Colonic mucosa (tissue), 4 donors: Measurements from ENCODE around the gene CAPN2. TPM values are rescaled to one million over a fixed set of nuclear protein-coding genes. Genes with fewer than 3 reads are reported as not detected.
A peak's percentile ranks its signal among the peaks of the same experiment; 100 is the strongest.
"Not testable (repeated sequence)": the region's sequence is repeated elsewhere in the genome, so short reads cannot be mapped to it uniquely, and the experiment has no call there.

Experiments
- DNase-seq: peaks from one replicate; pipeline ENCODE4 v3.0.0-alpha.2; 2020
- H3K27ac ChIP-seq: fragments of 200-600 bp; one replicate; pipeline ENCODE4 v1.8.0; 2021
- H3K27me3 ChIP-seq: fragments of 200-600 bp; one replicate; pipeline ENCODE4 v1.8.0; 2021
- H3K36me3 ChIP-seq: fragments of 200-600 bp; one replicate; pipeline ENCODE4 v1.8.0; 2021
- H3K4me1 ChIP-seq: fragments of 200-600 bp; one replicate; pipeline ENCODE4 v1.8.0; 2021; ENCODE audit warnings: mild to moderate bottlenecking
- H3K4me3 ChIP-seq: fragments of 200-600 bp; one replicate; pipeline ENCODE4 v1.8.0; 2021
- H3K9ac ChIP-seq, 2 donors: one replicate each; pipeline ENCODE4 v1.7.0; 2013; ENCODE audit warnings: control low read depth in 2 of 2, low read depth in 2 of 2, low read length in 2 of 2
- H3K9me3 ChIP-seq: fragments of 200-600 bp; one replicate; pipeline ENCODE4 v1.8.0; 2021
- intact Hi-C: fragments of 100-400 bp; cut with DNase I; formaldehyde crosslinking; loops from one replicate; pipeline ENCODE4 v1.14.1; 2022
- total RNA-seq, 2 donors: library from RNA; stranded (reverse); fragmentation: NEBNext Ultra II Directional in 1 of 2; extraction: Animal tissue kit (Norgen Biotek cat#: 25700) in 1 of 2; gene quantifications; one replicate each; pipeline ENCODE4 v1.2.1, GENCODE V29; 2021
- TF ChIP-seq, protein P1 (sequence below): fragments of 200-600 bp; IDR thresholded peaks from one replicate; pipeline ENCODE4 v1.8.0; 2022; ENCODE audit warnings: antibody characterized with exemption, mild to moderate bottlenecking
- donor health status: healthy.
- donor health status: DM: no; HTN: no; CAD: no.
- donor health status: DM: no; HTN: no; CAD: no.

CAPN2 gene
- total RNA-seq, 2 donors from 2014 or later: 197 to 323 TPM

DNA sequence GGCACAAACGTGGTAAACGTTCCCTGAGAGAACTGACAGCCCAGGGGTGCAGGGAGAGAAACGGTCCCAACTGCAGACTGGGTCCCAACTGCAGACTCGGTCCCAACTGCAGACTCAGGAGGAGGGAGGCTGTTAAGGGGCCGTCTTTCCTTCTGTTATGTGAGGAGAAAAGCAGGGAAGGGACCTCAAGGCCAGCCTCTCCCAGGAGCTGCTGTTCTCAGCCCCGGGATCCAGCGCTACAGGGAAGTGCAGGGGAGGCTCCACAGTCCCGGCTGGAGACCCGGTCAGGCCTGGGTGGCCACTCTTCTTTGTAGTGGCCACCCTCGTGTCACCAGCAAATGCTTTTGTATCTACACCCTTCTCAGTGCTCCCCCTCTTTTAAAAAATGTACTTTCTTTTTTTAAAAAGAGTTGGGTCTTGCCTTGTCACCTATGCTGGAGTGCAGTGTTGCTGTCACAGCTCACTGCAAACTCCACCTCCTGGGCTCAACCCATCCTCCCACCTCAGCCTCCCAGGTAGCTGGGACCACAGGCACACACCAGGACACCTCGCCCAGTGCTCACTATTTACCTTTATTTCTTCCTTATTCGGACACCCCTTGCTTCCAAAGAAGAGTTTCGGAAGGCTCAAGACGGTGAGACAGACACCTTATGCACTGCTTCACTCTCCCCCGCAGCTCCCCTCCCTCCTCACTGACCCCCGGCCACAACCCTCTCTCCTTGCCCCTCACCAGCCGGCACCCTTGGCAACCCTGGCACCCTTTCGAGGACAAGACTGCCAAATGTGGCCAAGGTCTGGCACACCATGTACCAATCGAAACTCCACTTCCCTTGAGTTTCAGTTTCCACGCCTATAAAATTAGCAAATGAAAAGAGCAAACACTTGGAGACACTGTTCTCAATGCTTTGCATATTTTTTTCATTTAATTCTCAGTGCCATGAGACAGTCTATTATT is 21.8 kb downstream of the CAPN2 start:
- Histone ChIP-seq H3K9me3 (no peaks in the 10 kb centered on the region), H3K4me1 (peaks cover 53% of the 10 kb centered on the region), H3K36me3 (no peaks in the 10 kb centered on the region), H3K27me3 (no peaks in the 10 kb centered on the region), H3K27ac (peak overlapping the region; percentile 42), H3K4me3 (no peak overlapping the region), H3K9ac (peak overlapping the region in 1 of 2 donors; percentile 69)
- intact Hi-C loops: no loop called here
- TF ChIP-seq, protein P1, sequence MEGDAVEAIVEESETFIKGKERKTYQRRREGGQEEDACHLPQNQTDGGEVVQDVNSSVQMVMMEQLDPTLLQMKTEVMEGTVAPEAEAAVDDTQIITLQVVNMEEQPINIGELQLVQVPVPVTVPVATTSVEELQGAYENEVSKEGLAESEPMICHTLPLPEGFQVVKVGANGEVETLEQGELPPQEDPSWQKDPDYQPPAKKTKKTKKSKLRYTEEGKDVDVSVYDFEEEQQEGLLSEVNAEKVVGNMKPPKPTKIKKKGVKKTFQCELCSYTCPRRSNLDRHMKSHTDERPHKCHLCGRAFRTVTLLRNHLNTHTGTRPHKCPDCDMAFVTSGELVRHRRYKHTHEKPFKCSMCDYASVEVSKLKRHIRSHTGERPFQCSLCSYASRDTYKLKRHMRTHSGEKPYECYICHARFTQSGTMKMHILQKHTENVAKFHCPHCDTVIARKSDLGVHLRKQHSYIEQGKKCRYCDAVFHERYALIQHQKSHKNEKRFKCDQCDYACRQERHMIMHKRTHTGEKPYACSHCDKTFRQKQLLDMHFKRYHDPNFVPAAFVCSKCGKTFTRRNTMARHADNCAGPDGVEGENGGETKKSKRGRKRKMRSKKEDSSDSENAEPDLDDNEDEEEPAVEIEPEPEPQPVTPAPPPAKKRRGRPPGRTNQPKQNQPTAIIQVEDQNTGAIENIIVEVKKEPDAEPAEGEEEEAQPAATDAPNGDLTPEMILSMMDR: no peak
- no peak for DNase-seq

DNA sequence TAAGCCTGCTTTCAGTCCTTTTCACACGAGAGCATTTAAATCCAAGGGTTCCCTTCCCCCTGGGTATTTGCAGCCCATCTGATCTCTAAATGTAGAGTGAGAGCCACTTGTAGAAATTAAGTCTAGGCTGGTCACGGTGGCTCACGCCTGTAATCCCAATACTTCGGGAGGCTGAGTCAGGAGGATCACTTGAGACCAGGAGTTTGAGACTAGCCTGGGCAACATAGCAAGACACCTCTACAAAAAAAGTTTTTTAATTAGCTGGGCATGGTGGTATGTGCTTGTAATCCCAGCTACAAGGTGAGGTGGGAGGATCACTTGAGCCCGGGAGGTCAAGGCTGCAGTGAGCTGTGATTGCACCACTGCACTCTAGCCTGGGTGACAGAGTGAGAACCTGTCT is 24.3 kb downstream of the CAPN2 start:
- DNase-seq, intact Hi-C loops, H3K27me3 ChIP-seq, H3K9me3 ChIP-seq, H3K9ac ChIP-seq, H3K36me3 ChIP-seq, H3K4me3 ChIP-seq: not testable (repeated sequence)
- peak overlapping the region; percentile 50 for H3K27ac ChIP-seq
- peaks cover 41% of the 10 kb centered on the region for H3K4me1 ChIP-seq

DNA sequence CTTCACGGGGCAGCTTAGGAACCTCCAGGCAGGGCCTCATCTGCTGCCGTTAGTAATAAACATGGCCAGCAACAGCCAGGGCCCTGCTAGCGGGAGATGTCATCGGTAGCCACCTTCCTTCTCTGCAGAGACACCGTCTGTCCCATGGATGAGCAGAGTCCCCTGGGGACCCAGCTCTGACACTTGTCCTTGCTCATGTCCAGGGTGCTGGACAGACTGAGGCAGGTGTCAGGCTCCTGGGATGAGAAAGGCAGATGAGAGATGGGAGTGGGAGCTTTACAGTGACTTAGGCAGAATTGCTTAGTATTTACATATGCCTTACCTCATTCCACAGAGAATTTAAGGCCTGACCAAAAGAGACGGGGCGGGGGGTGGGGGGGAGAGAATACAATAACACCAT is 25.0 kb downstream of the CAPN2 start:
- peak overlapping the region; percentile 24 to 71 for H3K9ac ChIP-seq
- no peaks in the 10 kb centered on the region for H3K36me3 ChIP-seq
- H3K27ac ChIP-seq: peak overlapping the region; percentile 73
- intact Hi-C loops: no loop called here
- no peak for DNase-seq
- TF ChIP-seq, protein P1: no peak
- H3K27me3 ChIP-seq: no peaks in the 10 kb centered on the region
- no peak overlapping the region for H3K4me3 ChIP-seq
- H3K4me1 ChIP-seq: peaks cover 37% of the 10 kb centered on the region
- no peaks in the 10 kb centered on the region for H3K9me3 ChIP-seq

DNA sequence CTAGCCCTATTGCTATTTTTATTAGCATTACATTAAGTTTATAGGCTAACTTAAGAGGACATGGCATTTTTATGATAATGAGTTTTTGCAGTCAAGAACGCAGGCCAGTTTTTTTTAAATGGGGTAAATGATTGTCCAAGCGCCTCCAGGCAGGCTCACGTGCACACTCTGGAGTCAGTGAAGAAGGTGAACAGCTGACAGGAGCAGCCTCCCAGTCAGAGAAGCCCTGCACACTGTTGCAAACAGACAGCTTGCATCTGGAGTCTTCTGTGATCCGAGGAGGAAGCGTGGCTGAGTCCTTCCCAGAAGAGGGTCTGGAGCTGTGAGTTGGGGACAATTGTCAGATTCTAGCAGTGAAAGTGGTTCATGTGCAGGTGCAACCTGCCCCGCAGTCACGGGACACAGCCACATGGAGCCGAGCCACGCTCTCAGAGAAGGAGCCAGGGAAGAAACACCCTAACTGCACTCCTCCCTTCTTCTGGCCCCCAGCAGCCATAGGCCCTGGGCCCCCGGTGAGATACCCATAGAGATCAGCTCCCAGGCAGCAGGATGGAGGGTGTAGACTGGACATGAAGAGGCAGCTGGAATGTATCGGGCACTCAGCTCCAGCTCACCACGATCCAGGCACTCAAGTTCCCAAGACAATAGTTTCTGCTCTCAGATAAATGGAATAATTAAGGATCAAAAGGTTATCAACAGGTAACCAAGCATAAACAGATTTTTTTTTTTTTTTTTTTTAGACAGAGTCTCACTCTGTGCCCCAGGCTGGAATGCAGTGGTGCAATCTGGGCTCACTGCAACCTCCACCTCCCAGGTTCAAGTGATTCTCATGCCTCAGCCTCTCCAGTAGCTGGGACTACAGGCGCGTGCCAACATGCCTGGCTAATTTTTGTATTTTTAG is 26.4 kb downstream of the CAPN2 start:
- Histone ChIP-seq H3K27ac (peak overlapping the region; percentile 73), H3K36me3 (no peaks in the 10 kb centered on the region), H3K9me3 (no peaks in the 10 kb centered on the region), H3K27me3 (no peaks in the 10 kb centered on the region), H3K9ac (peak overlapping the region; percentile 62 to 77), H3K4me3 (no peak overlapping the region), H3K4me1 (peaks cover 24% of the 10 kb centered on the region)
- intact Hi-C loops: no loop called here
- peak; percentile 76 for DNase-seq
- TF ChIP-seq, protein P1: no peak

DNA sequence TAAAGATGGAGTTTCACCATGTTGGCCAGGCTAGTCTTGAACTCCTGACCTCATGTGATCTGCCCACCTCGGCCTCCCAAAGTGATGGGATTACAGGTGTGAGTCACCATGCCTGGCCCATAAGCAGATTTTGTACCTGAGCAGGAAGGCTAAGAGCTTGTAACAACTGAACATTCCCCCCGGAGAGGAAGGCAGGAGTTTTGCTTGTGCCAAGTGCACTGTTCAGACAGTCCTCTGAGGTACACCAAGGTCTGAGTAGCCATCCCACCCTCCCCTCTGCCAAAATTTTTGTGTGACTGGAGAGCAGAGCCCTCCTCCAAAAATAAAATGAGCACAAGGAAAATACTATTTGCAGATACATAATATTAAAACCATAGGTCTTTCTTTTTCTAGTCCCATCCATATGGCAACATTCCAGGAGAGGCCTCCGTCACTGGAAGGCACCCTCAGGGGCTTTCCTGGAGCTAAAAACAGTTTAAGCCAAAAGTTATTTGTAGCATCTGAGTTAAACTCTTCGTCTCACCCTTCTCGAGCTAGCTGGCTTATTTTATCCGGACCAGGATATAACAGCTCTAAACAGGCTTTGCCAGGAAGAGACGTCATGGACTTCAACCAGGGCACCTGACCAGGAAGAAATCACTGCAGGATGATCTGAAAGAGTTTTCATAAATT is 27.2 kb downstream of the CAPN2 start:
- Histone ChIP-seq H3K9ac (peak overlapping the region in 1 of 2 donors; percentile 77), H3K9me3 (no peaks in the 10 kb centered on the region), H3K36me3 (no peaks in the 10 kb centered on the region), H3K27ac (peak overlapping the region; percentile 73), H3K27me3 (no peaks in the 10 kb centered on the region), H3K4me3 (no peak overlapping the region), H3K4me1 (peaks cover 21% of the 10 kb centered on the region)
- DNase-seq: peak; percentile 67
- TF ChIP-seq, protein P1: no peak
- intact Hi-C loops: no loop called here

DNA sequence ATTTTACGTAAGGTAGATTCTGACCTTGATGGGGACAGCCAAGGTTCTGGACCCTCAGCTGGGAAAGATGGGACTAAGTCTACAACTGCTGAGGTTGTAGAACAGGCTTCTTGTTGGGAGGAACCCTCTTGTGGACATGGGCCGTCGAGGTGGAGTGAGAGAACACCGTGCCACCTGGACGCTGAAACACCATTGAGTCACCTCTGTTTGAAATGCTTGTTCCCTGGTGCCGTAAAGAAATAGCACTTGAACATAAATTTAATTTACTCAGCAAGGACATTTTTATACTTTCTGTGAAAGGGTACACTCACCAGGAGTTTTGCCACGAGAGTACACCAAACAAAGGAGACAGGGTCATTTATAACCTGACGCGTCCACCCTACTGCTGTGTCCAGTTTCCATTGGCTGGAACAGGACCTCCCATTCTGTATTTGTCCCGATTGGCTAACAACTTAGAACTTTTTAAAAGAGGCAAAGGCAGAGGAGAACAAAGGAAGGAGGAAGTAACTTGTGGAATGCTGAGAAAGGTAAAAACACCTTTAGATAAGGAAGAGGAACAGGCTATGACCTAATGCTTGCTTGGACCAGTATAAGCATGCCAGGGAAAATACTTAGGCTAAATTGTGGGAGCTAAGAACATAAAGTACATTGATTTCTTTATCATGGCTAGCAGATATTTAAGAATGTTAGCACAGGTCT is 27.8 kb downstream of the CAPN2 start:
- intact Hi-C loops, H3K36me3 ChIP-seq: not testable (repeated sequence)
- H3K4me1 ChIP-seq: peaks cover 21% of the 10 kb centered on the region

More for the DNA sequence above, 27.8 kb downstream of the CAPN2 start:
- not testable (repeated sequence) for H3K9me3 ChIP-seq, H3K27me3 ChIP-seq, H3K4me3 ChIP-seq
- peak; percentile 53 for DNase-seq
- peak overlapping the region; percentile 73 for H3K27ac ChIP-seq
- H3K9ac ChIP-seq: peak overlapping the region in 1 of 2 donors; percentile 77
